Sigmoid colon (tissue), 7 donors: ENCODE data around the gene HDAC6. TPM values are rescaled to one million over a fixed set of nuclear protein-coding genes. Genes with fewer than 3 reads are reported as not detected.

Source experiments
- DNase-seq: peaks from one replicate; pipeline ENCODE4 v3.0.0-alpha.2; 2019
- H3K27ac ChIP-seq, 4 donors: fragments of 200-600 bp; sonication (generic); one replicate each; pipeline ENCODE4 v1.5.1; 2016 to 2019; ENCODE audit warnings: mild to moderate bottlenecking in 1 of 4
- H3K27me3 ChIP-seq, 3 donors: fragments of 200-600 bp; sonication (generic); one replicate each; pipeline ENCODE4 v1.5.1; 2019; ENCODE audit warnings: mild to moderate bottlenecking in 1 of 3
- H3K36me3 ChIP-seq, 4 donors: fragments of 200-600 bp; sonication (generic); one replicate each; pipeline ENCODE4 v1.5.1; 2016 to 2019
- H3K4me1 ChIP-seq, 4 donors: fragments of 200-600 bp; sonication (generic); one replicate each; pipeline ENCODE4 v1.5.1; 2017 to 2019
- H3K4me3 ChIP-seq, 4 donors: fragments of 200-600 bp; sonication (generic); one replicate each; pipeline ENCODE4 v1.5.1; 2017 to 2019; ENCODE audit warnings: mild to moderate bottlenecking in 2 of 4, moderate library complexity in 1 of 4
- H3K9me3 ChIP-seq, 4 donors: fragments of 200-600 bp in 3 of 4; sonication (generic) in 3 of 4; one replicate each; pipeline versions ENCODE4 v1.5.1 to v1.6.1; 2013 to 2019
- EP300 ChIP-seq, 4 donors: sonication (generic); formaldehyde crosslinking; IDR thresholded peaks; one replicate each; pipeline ENCODE4 v1.6.1; 2017; ENCODE audit warnings: antibody characterized with exemption in 4 of 4
- POLR2A ChIP-seq, 2 donors: fragments of 450-650 bp; IDR thresholded peaks; one replicate each; pipeline ENCODE4 v1.6.1; 2016; ENCODE audit warnings: antibody characterized with exemption in 2 of 2, mild to moderate bottlenecking in 2 of 2, moderate library complexity in 2 of 2
- POLR2AphosphoS5 ChIP-seq, 4 donors: sonication (generic); formaldehyde crosslinking; IDR thresholded peaks; one replicate each; pipeline ENCODE4 v1.6.1; 2017; ENCODE audit warnings: antibody characterized with exemption in 4 of 4
- whole genome bisulfite sequencing, 2 donors: extraction: QIAGEN DNeasy Blood & Tissue Kit; methylation state at CpG; one replicate each; pipeline ENCODE4 v1.1.7; 2013; 5-methylcytosine and 5-hydroxymethylcytosine counted together
- intact Hi-C: fragments of 100-400 bp; cut with DNase I; formaldehyde crosslinking; loops from one replicate; pipeline ENCODE4 v1.15.1; 2023
- polyA plus RNA-seq, 3 donors: library from polyadenylated mRNA; stranded (reverse); fragments of 200-250 nt; gene quantifications; one replicate each; pipeline ENCODE4 v1.2.3, GENCODE V29; 2013
- total RNA-seq, 4 donors: library from RNA; depleted of rRNA; stranded (reverse); fragments of >200 nt; gene quantifications; one replicate each; pipeline ENCODE4 v1.1.0, GENCODE V29; 2016
- TF ChIP-seq, protein P1 (sequence below), 4 experiments: fragments of 450-650 bp in 3 of 4; fragments of 200-600 bp in 1 of 4; IDR thresholded peaks; one replicate each; pipeline ENCODE4 v1.5.1; 2016 to 2019; ENCODE audit warnings: antibody characterized with exemption in 4 of 4, mild to moderate bottlenecking in 3 of 4, moderate library complexity in 2 of 4
- donor health status: healthy with polysubstance abuse.
- donor health status: Bipolar disorder and iron deficiency.
- donor health status: healthy.

The HDAC6 gene
- total and polyA plus RNA-seq, 7 donors: 22.2 to 110 (median 51.8) TPM

DNA sequence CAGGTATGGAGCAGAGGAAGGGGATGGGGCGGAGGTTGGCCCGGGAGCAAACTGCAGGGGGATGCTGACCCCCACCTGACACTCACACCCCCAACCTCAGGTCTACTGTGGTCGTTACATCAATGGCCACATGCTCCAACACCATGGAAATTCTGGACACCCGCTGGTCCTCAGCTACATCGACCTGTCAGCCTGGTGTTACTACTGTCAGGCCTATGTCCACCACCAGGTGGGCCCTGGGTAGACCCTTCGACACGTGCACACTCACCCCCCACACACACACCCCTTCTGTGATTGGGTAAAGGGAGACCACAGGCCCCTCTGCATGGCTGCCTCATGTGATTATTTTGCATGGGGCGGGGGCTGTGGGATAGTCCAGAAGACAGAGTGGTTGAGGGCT lies 22.2 kb downstream of the HDAC6 start:
- no peaks in the 10 kb centered on the region for H3K9me3 ChIP-seq
- intact Hi-C loops: no loop called here
- 95 to 96% methylated on average over 8 of the region's 8 CpGs for WGBS, 2 donors
- H3K4me3 ChIP-seq: no peak overlapping the region
- H3K27me3 ChIP-seq: no peaks in the 10 kb centered on the region
- TF ChIP-seq EP300 (IDR thresholded peaks at IDR 0.05): no peak
- no peak for TF ChIP-seq POLR2A (IDR thresholded peaks at IDR 0.05)
- TF ChIP-seq POLR2AphosphoS5 (IDR thresholded peaks at IDR 0.05): no peak
- TF ChIP-seq, protein P1, sequence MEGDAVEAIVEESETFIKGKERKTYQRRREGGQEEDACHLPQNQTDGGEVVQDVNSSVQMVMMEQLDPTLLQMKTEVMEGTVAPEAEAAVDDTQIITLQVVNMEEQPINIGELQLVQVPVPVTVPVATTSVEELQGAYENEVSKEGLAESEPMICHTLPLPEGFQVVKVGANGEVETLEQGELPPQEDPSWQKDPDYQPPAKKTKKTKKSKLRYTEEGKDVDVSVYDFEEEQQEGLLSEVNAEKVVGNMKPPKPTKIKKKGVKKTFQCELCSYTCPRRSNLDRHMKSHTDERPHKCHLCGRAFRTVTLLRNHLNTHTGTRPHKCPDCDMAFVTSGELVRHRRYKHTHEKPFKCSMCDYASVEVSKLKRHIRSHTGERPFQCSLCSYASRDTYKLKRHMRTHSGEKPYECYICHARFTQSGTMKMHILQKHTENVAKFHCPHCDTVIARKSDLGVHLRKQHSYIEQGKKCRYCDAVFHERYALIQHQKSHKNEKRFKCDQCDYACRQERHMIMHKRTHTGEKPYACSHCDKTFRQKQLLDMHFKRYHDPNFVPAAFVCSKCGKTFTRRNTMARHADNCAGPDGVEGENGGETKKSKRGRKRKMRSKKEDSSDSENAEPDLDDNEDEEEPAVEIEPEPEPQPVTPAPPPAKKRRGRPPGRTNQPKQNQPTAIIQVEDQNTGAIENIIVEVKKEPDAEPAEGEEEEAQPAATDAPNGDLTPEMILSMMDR (IDR thresholded peaks at IDR 0.05): no peak
- H3K4me1 ChIP-seq: no peaks in the 10 kb centered on the region
- DNase-seq: no peak
- no peak overlapping the region for H3K27ac ChIP-seq
- peaks cover 0 to 40% (median 9%) of the 10 kb centered on the region in 4 donors for H3K36me3 ChIP-seq

DNA sequence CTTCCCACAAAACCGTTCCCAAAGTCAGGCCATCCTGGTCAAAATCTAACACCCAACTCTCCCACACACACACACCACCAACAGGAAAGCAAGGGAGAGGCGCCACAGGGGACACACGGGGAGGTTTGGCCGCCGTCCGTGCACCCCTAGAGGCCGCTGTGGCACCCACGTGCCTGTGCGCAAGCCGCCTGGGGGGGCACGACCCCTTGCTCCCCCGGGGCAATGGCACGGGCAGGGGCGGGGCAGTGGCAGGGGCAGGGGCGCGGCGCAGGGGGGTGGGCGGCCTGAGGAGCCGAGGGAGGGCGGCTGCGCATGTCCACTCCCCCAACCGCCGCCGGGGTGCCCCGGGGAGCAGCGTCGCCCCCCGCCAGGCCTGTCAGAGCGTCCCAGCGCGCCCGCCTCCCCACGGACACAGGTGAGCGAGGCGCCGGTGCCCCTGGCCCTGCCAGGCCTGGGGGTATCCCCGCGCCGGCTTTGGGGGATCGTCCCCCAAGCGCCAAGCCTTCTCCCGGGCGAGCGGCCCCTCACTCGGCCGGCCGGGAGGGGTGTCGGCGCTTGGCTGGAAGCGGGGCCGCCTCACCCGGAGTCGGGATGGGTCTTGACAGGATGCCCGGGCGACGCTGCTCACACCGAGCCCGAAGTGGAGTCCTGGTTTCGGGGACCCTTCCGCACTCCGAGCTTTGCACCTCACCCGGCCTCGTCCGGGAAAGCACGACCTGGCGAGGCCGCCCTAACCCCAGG lies 24.4 kb downstream of the HDAC6 start, which contains the start of gene ERAS:
ERAS (plus strand) TSS at position 379 of the 741 bp plus-strand sequence. CDS start 2,611 bp downstream, outside the sequence.
- Histone ChIP-seq H3K36me3 (peaks cover 0 to 30% (median 9%) of the 10 kb centered on the region in 4 donors), H3K4me3 (no peak within 1 kb of the TSS), H3K4me1 (no peaks in the 10 kb centered on the region), H3K27ac (no peak within 1 kb of the TSS), H3K27me3 (peaks cover 4 to 8% (median 5%) of the 10 kb centered on the region in 3 donors), H3K9me3 (no peaks in the 10 kb centered on the region)
- WGBS, 2 donors: 40 to 87% methylated on average over 67 of the region's 67 CpGs
- TF ChIP-seq POLR2AphosphoS5 (IDR thresholded peaks at IDR 0.05): no peak
- no peak for TF ChIP-seq EP300 (IDR thresholded peaks at IDR 0.05)
- TF ChIP-seq, protein P1 (IDR thresholded peaks at IDR 0.05): no peak
- TF ChIP-seq POLR2A (IDR thresholded peaks at IDR 0.05): no peak
- no peak for DNase-seq
- intact Hi-C loops: no loop called here

DNA sequence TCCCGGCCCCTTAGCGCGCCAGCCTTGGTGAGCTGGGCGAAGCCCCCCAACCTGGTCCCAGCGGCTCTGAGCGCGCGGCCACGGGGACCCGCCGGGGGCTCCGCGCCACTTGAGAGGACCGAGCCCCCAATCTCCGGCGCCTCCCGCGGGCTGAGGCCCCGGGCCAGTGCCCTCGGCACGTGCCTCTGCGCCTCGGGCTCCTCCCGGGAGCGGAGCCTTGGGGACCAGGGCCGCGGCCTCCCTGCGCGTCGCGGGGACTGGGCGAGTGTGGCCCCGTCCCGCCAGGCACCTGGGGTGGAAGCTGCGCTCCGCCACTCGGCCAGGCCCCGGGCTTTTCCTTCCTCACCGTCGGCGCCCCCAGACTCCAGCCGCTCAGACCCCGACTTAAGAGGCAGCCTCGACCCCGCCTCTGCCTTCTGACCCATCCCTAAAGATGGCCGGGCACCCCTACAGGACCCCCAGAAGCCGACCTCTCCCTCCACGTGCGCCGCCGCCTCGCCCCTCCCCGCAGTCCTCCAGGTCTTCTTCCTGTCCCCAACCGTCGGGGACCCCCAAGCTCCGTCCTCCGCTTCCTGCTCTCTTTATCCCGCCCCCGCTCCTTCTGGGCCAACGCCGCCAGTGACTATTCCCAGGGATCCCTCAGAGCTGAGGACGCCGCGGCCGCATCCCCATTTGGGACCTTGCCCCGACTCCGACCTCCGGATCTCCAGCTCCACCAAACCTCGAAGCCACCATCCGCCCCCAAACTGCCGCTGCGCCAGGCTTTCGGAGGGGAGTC lies 25.2 kb downstream of the HDAC6 start:
- peaks cover 0 to 27% (median 8%) of the 10 kb centered on the region in 4 donors for H3K36me3 ChIP-seq
- H3K27ac ChIP-seq: no peak overlapping the region
- peaks cover 0 to 5% (median 0%) of the 10 kb centered on the region in 4 donors for H3K4me1 ChIP-seq
- H3K9me3 ChIP-seq: no peaks in the 10 kb centered on the region
- H3K4me3 ChIP-seq: no peak overlapping the region
- intact Hi-C loops: no loop called here
- DNase-seq: no peak
- 28 to 84% methylated on average over 73 of the region's 73 CpGs for WGBS, 2 donors
- peaks cover 10 to 16% (median 10%) of the 10 kb centered on the region in 3 donors for H3K27me3 ChIP-seq
- TF ChIP-seq, protein P1 (IDR thresholded peaks at IDR 0.05): no peak
- no peak for TF ChIP-seq POLR2A (IDR thresholded peaks at IDR 0.05)
- no peak for TF ChIP-seq EP300 (IDR thresholded peaks at IDR 0.05)
- TF ChIP-seq POLR2AphosphoS5 (IDR thresholded peaks at IDR 0.05): no peak

DNA sequence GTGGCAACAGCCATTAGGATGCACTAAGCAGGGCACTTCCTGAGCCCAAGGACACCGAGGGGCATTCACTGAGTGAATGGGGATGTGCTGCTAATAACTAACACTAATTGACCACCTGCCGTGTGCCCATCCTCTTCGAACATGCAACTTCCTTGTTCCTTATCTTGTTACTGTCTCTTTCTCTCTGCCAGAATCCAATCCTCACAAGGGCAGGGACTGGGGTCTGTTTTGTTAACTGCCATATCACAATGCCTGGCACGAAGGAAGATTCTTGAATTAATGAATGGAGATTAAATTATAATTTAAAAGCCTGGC lies 25.7 kb downstream of the HDAC6 start:
- Histone ChIP-seq H3K27me3 (peaks cover 10 to 20% (median 10%) of the 10 kb centered on the region in 3 donors), H3K36me3 (peaks cover 0 to 22% (median 6%) of the 10 kb centered on the region in 4 donors), H3K4me3 (no peak overlapping the region), H3K27ac (no peak overlapping the region), H3K9me3 (no peaks in the 10 kb centered on the region), H3K4me1 (peaks cover 0 to 5% (median 0%) of the 10 kb centered on the region in 4 donors)
- DNase-seq: no peak
- 50 to 81% methylated on average over 4 of the region's 4 CpGs for WGBS, 2 donors
- TF ChIP-seq POLR2AphosphoS5 (IDR thresholded peaks at IDR 0.05) (no peak), EP300 (IDR thresholded peaks at IDR 0.05) (no peak), POLR2A (IDR thresholded peaks at IDR 0.05) (no peak)
- TF ChIP-seq, protein P1 (IDR thresholded peaks at IDR 0.05): no peak
- intact Hi-C loops: no loop called here
